GM19351 (cell line): ENCODE results near the gene CPNE6.
A peak's percentile ranks its signal among the peaks of the same experiment; 100 is the strongest.
"Not testable (repeated sequence)": the region's sequence is repeated elsewhere in the genome, so short reads cannot be mapped to it uniquely, and the experiment has no call there.

ENCODE experiments used
- ATAC-seq: cut with Tn5 transposase; IDR thresholded peaks from one replicate; pipeline ENCODE4 v1.9.1; 2021; ENCODE audit warnings: mild to moderate bottlenecking, moderate library complexity; ENCODE audit not compliant: unreplicated experiment

The CPNE6 gene

DNA sequence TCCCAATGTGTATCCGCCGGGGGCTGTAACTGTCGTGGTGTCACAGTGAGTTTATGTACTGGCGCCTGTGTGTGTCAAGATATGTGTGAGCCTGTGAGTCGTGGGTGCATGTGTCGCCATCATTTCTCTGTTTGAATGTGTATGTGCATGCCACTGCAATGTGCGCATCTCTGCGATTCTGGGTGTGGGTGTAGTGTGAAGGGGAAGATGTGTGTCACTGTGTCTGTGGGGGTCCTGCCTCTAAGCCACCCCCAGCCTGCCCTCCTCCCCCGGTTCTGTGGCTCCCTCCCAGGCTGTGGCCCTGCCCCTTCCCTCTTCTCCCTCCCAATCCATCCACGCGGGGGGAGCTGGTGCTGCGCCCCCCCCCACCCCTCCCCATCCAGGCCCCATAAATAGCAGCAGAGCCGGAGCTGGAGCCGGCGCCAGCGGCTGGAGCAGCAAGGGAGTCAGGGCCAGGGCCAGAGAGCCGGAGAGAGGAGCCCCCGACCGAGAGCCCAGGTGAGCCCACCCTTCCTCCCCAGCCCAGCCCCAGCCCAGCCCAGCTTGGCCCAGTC, at the start of gene CPNE6:
TSS of gene CPNE6 (plus strand) at position 419 of the 554 bp plus-strand sequence. CDS start 1,375 bp downstream, outside the sequence.
- ATAC-seq: no peak

DNA sequence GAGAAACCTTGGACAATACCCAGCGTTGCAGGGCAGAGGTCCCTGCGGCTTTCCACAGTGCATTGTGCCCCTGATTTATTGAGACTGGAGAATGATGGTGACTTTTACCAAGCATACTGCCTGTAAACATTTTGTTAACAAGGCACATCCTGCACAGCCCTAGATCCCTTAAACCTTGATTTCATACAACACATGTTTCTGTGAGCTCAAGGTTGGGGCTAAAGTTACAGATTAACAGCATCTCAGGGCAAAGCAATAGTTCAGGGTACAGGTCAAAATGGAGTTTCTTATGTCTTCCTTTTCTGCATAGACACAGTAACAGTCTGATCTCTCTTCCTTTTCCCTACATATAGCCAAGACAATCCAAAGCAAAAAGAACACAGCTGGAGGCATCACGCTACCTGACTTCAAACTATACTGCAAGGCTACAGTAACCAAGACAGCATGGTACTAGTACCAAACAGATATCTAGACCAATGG, 46.4 kb upstream of the CPNE6 start:
- ATAC-seq: not testable (repeated sequence)

DNA sequence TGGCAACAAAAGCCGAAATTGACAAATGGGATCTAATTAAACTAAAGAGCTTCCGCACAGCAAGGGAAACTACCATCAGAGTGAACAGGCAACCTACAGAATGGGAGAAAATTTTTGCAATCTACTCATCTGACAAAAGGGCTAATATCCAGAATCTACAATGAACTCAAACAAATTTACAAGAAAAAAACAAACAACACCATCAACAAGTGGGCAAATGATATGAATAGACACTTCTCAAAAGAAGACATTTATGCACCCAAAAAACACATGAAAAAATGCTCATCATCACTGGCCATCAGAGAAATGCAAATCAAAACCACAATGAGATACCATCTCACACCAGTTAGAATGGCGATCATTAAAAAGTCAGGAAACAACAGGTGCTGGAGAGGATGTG, 41.7 kb upstream of the CPNE6 start:
- ATAC-seq: not testable (repeated sequence)

DNA sequence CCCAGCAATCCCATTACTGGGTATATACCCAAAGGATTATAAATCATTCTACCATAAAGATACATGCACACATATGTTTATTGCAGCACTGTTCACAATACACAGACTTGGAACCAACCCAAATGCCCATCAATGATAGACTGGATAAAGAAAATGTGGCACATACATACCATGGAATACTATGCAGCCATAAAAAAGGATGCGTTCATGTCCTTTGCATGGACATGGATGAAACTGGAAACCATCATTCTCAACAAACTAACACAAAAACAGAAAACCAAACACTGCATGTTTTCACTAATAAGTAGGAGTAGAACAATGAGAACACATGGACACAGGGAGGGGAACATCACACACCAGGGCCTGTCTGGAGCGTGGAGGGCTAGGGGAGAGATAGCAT, 40.0 kb upstream of the CPNE6 start:
- ATAC-seq: not testable (repeated sequence)

DNA sequence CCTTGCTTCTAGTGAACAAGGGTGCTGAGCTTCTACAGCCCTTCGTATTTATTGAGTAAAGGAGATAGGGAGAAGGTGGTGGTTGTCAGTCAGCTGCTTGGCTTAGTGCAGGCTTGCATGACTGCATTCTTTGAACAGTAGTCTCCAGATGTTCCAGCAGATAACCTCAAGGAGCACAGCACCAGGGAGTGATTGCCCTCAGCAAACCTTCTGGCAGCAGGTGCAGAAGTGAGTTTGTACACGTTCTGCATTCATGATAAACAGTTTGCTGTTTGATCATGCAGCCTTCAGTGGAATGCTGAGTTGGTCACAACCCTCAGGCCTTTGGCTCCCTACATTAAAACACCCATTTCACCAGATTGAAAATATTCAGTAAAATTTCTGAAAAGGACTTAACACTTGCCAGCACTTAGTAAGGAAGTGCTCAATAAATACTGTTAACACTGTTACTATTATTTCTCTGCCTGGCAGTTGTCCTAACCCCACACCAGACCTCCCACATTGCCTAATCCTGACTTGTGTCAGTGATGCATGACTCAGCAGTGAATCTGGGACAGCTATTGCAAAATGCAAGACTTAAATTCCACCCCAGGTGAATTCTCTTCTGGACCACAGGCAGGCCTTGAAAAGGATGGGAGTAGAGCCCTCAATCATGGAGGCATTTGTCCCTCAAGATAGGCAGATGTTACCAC, 38.5 kb upstream of the CPNE6 start:
- ATAC-seq: no peak

DNA sequence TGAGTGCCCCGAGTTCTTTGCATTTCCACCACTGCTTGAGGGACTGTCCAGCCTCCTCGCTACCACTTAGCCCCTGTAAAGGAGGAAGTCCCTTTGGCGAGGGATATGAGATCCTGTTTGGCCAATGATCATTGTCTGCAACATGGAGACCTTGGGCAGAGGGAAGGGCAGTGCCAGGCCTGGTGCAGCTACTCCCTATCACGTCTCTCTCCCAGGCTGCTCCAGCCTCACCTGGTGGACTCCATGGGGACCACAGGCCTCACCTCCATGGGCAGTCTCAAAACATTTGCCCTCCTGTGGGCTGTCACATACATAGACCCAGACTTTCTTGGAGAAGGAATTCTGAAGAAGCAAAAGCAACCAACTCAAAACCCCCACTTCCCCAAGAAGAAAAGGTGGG, 35.6 kb upstream of the CPNE6 start:
- ATAC-seq: not testable (repeated sequence)

DNA sequence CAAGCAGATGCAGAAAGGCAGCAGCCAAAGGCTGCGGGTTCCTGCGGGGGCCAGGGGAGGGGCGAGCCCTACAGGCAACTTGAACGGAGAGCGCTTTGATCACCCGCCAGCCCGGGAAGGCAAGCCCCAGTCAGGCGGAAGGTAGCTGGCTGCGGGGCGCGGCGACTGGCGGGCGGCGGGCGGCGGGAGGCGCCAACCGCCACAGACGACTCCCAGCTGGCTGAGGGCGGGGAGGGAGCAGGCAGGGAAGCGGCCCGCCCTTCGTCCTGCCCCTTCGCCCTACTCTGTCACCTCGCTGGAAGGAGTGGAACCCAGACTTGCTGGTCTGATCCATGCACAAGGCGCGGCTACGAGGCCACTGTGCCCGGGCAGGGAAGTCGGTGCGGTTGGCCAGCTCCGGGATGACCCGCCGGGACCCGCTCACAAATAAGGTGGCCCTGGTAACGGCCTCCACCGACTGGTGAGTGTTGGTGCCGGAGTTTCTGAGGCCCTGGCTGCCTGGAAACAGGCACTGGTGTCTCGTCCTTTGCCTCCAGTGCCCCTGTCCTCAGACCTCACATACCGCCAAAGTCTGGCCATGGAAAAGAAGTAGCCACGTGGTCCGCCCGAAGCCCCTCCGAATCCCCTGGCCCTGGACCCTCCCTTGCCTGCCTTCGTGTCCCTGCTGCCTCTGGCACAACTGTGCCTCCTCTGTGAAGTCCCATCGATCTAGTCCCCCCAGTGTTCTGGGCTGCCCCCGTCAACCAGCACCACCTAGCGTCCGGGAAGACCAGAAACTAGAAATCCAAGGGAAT, 35.0 kb upstream of the CPNE6 start:
- peak; percentile 75 for ATAC-seq

DNA sequence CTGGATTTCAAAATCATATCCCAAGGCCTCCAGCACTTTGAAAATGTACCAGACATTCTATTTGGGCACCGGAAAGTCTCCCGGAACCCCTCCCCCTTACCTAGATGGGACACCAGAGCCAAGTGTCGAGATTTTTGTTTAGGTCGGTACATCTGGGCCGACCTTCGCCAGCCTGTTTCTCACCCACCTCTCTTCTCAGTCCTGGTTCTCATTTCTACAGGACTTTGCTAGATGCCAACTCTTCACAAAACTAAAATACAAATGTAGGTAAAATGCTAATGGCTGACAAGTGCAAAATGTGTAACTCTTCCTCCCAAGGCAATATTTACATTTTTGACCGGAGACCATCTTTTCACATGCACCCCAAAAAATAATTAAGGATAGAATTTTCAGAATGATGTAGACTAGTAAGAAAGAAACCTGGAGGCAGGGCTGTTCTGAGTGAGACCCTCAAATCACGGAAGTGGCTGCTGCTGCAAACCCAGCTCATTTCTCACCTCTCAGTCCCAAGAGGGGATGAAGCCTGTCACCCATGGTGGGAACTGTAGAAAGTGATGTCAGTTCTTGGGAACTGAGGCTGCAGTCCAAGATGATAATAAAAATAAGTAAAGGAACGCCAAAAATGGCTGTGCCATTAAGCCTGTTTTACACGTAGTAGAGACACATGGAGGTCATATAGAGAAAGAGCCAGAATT, 34.3 kb upstream of the CPNE6 start:
- ATAC-seq: peak; percentile 13

DNA sequence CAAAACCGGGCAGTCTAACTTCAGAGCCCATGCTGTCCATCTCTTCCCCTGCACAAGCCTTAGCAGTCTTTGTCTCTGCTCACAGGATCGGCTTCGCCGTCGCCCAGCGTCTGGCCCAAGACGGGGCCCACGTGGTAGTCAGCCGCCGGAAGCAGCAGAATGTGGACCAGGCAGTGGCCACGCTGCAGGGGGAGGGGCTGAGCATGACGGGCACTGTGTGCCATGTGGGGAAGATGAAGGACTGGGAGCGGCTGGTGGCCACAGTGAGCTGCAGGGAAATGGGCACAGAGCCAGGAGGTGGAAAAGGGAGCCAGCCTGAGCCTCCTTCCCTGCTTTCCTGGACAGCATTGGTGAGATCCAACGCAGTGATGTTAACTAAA, 33.7 kb upstream of the CPNE6 start:
- ATAC-seq: no peak

DNA sequence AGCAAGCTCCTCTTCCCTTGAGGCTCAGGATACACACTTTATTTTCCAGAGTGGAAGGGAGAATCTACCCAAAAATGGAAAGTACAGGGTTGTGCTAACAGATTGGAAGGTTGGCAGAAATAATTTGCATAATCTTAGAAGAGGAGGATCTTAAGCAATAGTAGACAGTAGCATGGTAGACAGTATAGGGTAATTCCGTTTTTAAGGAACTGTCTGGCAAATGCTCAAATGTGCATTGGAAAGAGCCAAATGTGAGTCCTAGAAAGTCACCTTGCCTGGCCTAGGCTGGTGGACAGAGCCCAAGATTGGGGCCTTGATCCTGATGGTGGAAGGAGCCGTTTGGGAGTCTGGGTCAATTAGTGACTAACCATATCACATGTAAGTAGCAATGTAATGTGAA, 32.7 kb upstream of the CPNE6 start:
- ATAC-seq: no peak

DNA sequence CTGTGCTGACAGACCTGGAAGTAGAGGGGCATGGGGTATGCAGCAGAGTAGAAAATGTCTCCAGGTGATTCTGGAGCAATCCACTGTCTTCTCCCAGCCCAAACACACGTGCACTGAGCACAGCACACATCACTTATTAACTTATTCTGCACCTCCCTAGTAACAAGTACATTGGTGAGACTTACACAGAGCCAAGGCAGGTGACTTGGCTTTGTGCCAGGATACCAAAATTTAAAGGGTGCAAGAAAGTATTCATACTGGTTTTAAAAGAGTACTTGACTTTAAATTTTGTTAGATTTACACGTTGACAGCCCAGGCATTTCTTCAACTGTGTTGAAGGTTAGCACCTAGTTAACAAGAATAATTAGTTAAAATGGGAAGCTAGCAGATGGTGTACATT, 30.7 kb upstream of the CPNE6 start:
- no peak for ATAC-seq

DNA sequence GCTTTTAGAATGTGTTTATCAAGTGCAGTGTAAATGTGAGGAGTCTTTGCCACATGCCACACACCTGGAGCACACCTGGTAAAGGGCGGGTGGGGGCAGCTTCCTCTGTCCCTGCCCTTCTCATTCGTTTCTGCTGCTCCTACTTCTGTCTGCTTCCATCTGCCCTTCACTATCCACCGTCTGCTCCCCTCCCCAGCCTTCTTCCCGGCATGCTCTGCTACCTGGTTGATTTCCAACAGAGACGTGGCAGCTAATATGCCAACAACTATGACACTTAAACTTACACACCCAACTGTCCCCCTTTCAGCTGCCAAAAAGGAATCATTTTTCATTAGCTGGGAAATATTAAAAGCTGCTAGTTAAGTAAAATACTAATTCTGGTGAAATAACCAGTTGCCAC, 28.6 kb upstream of the CPNE6 start:
- no peak for ATAC-seq

DNA sequence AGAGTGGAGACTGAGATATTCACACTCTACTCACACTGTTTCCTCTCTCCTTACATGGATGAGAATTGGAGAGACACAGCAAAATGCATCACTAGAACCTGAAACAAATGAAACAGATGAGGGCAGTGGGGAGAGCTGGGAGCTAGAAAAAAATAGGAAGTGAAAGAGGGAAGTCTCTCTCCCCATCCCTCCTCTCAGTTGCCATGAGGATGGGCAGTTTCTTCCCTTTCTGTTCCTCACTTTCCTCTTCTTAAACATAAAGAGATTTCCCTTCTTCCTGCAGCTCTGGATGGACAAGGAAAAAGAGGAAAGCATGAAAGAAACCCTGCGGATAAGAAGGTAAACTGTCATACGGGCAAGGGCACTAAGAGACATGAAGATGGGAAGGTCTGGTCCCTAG, 22.4 kb upstream of the CPNE6 start:
- ATAC-seq: not testable (repeated sequence)

DNA sequence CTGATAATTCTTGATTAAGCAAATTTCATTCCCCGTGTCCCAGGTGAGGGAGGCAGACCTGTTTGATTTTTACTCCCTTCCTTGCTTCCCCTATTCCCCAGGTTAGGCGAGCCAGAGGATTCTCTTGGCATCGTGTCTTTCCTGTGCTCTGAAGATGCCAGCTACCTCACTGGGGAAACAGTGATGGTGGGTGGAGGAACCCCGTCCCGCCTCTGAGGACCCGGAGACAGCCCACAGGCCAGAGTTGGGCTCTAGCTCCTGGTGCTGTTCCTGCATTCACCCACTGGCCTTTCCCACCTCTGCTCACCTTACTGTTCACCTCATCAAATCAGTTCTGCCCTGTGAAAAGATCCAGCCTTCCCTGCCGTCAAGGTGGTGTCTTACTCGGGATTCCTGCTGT, 20.6 kb upstream of the CPNE6 start:
- ATAC-seq: not testable (repeated sequence)

DNA sequence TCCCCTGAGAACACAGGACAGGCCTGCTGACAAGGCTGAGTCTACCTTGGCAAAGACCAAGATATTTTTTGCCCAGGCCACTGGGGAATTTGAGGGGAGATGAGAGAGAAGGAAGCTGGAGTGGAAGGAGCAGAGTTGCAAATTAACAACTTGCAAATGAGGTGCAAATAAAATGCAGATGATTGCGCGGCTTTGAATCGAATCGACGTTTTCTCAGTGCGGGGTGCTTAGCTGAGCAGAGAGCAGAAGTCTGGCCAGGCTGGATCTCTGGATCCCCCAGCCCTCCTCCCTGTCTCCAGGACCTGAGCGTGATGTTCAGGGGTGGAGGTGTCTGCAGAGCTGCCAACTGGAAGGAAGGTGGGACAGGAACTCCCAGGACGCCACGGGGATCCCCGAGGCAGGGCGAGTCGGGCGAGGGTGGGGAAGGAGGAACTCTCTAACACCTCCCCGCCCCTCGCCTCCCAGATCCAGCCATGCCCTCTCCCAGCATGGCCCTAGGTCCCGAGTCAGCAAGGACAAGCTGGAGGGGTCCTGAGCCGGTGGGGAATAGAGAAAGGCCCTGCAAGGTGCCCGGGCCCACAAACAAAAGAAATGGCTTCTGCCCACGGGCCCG, 20.1 kb upstream of the CPNE6 start:
- peak; percentile 10 for ATAC-seq

DNA sequence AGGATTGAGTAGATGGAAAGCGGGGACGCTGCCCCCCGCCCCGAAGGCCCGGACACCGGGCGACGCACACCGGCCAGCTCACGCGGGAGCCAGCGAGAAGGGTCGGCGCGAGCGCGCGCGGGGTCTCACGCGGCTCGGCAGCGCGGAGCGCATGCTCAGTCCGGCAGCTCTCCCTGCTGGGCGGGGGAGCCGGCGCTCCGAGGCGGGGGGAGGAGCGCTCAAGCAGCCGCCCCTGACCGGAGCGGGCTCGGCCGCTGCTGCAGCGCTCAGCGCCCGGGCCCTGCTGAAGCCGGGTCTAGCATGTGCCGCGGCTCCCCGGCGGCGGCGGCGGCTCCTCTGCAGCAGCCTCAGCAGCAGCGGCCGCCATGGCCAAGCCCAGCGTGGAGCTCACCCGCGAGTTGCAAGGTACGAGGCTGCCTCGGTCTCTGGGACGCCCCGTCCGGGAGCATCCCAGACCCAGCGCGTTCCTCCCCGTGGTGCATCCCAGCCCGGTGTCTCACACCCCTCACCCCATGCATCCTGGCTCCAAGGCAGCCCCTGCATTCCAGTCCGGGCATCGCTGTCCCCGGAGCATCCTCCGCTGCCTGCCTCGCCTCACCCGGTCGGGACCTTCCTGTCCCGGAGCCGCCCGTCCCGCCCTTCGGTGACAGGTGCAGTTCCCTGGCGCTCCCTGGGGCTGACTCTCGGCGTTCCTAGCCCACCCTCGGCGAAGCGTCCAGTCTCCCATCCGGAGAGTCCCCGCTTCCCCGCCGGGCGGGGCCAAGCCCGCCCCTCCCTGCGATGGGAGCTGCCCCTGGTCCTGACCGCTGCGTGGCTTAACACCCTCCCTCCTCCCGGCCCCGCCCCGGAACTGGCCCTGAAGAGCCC, 19.3 kb upstream of the CPNE6 start, which contains the start of gene CARMIL3:
TSS of gene CARMIL3 (plus strand) at position 221 of the 867 bp plus-strand sequence. CDS start at position 366, 145 bp downstream.
- peak; percentile 79 for ATAC-seq

DNA sequence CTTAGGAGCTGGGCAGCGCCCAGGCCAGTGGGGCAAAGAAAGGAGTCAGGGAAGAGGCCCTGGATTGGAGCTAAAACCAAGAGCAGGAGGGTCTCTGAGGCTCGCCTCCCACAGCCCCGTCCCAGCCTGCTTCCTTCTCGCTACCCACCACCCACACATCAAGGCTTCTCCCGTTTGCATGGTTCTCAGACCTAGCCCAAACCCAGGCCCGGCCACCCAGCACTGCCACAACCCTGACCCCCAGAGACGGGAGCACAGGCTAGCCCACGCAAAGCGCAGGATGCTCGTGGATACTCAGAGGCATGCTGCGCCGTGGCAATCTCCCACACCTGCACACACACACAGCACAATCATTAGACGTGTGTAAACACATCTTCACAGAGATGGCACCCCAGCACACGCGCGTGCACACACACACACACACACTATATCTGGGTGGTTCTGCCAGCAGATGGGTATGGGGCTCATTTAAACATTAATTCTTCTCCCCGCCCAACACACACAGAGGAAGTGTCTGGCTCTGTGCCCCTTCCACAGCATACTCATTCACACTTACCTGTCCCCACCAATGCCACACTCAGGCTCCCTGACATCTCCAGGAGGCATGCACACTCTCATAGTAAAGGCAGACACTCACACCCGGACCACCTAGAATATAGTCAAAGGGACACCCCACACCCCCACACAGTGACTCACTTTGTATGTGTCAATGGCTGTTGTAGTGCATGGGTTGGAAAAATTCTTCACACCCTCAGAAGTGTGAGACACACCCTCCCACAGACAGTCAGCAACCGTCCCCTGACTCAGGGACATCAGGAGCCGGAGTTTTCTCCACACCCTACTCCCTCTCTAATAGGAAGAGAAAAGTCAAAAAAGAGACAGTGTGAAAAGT, 18.5 kb upstream of the CPNE6 start:
- no peak for ATAC-seq

DNA sequence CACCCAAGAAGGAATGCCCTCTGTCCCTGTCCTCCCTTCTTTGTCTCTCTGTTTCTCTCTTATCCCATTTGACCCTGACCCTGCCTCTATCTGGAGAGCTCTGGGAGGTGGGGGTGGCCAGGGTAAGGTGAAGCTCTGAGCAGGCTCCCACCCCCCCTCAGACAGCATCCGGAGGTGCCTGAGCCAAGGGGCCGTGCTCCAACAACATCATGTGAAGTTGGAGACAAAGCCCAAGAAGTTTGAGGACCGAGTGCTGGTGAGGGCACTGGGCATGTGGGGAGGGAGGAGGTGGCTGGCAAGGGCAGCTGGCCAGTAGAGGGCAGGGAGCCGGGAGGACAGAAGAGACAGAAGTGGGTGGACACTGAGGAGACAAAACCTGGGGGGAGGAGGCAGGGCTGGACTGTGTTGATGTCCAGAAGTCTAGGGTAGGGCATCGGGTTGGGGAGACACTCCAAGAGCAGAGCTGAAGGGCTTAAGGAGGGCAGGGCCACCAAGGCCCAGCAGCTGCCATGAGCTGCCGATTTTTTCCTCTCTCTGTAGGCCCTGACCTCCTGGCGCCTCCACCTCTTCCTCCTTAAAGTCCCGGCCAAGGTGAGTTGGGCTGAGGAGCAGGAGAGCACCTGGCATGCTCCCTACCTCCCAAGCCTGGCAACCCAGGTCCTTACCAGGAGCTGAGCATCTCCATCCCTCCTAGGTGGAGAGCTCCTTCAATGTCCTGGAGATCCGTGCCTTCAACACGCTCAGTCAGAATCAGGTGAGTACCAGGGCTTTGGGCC, 17.6 kb upstream of the CPNE6 start:
- no peak for ATAC-seq
